ENCODE data around the gene FES. TPM values are rescaled to one million over a fixed set of nuclear protein-coding genes. Genes with fewer than 3 reads are reported as not detected.
A peak's percentile ranks its signal among the peaks of the same experiment; 100 is the strongest.
"Not testable (repeated sequence)": the region's sequence is repeated elsewhere in the genome, so short reads cannot be mapped to it uniquely, and the experiment has no call there.

FES gene
- total RNA-seq, 1 donor from 2014 or later, result 15.1 TPM

- no peaks in the 10 kb centered on the region for H3K36me3 ChIP-seq (ENCODE audit: control insufficient read depth, insufficient read depth, low read length)
- H3K4me3 ChIP-seq (ENCODE audit: low read depth, low read length), result no peak overlapping the region
- TF ChIP-seq, protein P1, sequence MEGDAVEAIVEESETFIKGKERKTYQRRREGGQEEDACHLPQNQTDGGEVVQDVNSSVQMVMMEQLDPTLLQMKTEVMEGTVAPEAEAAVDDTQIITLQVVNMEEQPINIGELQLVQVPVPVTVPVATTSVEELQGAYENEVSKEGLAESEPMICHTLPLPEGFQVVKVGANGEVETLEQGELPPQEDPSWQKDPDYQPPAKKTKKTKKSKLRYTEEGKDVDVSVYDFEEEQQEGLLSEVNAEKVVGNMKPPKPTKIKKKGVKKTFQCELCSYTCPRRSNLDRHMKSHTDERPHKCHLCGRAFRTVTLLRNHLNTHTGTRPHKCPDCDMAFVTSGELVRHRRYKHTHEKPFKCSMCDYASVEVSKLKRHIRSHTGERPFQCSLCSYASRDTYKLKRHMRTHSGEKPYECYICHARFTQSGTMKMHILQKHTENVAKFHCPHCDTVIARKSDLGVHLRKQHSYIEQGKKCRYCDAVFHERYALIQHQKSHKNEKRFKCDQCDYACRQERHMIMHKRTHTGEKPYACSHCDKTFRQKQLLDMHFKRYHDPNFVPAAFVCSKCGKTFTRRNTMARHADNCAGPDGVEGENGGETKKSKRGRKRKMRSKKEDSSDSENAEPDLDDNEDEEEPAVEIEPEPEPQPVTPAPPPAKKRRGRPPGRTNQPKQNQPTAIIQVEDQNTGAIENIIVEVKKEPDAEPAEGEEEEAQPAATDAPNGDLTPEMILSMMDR (IDR thresholded peaks at IDR 0.05; ENCODE audit: insufficient read depth, low read length, poor library complexity, severe bottlenecking), result no peak
- no peaks in the 10 kb centered on the region for H3K27me3 ChIP-seq (ENCODE audit: control insufficient read depth, insufficient read depth, low read length)
- DNase-seq (ENCODE audit: low read depth), result no peak
These were observed 8.3 kb downstream of the FES start for GRCh38 chr15:90892498-90893174.

DNA sequence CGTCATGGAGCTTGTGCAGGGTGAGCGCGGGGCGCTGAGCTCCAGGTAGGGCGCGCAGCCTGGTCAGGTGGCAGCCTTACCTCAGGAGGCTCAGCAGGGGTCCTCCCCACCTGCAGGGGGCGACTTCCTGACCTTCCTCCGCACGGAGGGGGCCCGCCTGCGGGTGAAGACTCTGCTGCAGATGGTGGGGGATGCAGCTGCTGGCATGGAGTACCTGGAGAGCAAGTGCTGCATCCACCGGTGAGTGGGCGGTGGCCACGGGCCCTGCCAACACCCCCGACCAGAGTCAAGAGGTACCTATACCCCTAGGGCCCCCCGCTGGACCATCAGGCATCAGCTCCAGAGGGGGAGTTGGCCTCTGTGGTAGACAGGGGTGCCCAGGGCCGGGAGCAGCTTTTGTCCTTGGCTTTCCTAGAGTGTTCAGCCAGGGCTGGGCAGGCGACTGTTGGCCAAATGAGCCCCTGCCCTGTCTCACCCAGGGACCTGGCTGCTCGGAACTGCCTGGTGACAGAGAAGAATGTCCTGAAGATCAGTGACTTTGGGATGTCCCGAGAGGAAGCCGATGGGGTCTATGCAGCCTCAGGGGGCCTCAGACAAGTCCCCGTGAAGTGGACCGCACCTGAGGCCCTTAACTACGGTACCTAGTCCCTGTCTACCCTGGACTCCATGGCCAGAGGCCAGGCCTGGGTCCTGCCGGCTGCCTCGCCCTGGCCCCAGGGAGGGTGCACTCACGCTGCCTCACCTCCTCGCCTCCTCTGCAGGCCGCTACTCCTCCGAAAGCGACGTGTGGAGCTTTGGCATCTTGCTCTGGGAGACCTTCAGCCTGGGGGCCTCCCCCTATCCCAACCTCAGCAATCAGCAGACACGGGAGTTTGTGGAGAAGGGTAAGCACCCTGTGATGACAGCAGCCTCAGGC is 9.1 kb downstream of the FES start:
- Histone ChIP-seq H3K4me3 (ENCODE audit: low read depth, low read length) (no peak overlapping the region), H3K27me3 (ENCODE audit: control insufficient read depth, insufficient read depth, low read length) (no peaks in the 10 kb centered on the region), H3K36me3 (ENCODE audit: control insufficient read depth, insufficient read depth, low read length) (no peaks in the 10 kb centered on the region)
- no peak for DNase-seq (ENCODE audit: low read depth)
- TF ChIP-seq, protein P1 (IDR thresholded peaks at IDR 0.05; ENCODE audit: insufficient read depth, low read length, poor library complexity, severe bottlenecking), result peak; percentile 18

DNA sequence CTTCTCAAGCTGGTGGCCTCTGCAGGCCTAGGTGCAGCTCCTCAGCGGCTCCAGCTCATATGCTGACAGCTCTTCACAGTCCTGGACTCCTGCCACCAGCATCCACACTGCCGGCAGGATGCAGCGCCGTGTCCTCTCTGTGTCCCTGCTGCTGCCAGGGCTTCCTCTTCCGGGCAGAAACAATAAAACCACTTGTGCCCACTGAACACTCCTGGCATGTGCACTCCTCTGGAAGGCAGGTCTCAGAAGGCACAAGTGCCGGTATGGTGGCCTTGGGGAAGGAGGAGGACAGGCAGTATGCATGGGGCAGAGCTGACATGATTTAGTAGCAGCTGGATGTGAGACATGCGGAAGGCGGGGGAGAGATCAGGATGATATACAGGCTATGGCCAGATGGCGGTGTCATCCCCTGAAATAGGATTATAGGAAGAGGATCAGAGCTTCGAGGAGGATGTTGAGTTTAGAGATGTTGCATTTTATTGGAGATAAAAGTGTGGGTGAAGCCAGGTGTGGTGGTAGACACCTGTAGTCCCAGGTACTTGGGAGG is 11.3 kb downstream of the FES start:
- Histone ChIP-seq H3K27me3 (ENCODE audit: control insufficient read depth, insufficient read depth, low read length) (no peaks in the 10 kb centered on the region), H3K36me3 (ENCODE audit: control insufficient read depth, insufficient read depth, low read length) (no peaks in the 10 kb centered on the region), H3K4me3 (ENCODE audit: low read depth, low read length) (no peak overlapping the region)
- no peak for DNase-seq (ENCODE audit: low read depth)
- TF ChIP-seq, protein P1 (IDR thresholded peaks at IDR 0.05; ENCODE audit: insufficient read depth, low read length, poor library complexity, severe bottlenecking), result no peak

- H3K36me3 ChIP-seq (ENCODE audit: control insufficient read depth, insufficient read depth, low read length); DNase-seq (ENCODE audit: low read depth); H3K4me3 ChIP-seq (ENCODE audit: low read depth, low read length); H3K27me3 ChIP-seq (ENCODE audit: control insufficient read depth, insufficient read depth, low read length): not testable (repeated sequence)
These were observed 12.9 kb downstream of the FES start for GRCh38 chr15:90897131-90897655.

DNA sequence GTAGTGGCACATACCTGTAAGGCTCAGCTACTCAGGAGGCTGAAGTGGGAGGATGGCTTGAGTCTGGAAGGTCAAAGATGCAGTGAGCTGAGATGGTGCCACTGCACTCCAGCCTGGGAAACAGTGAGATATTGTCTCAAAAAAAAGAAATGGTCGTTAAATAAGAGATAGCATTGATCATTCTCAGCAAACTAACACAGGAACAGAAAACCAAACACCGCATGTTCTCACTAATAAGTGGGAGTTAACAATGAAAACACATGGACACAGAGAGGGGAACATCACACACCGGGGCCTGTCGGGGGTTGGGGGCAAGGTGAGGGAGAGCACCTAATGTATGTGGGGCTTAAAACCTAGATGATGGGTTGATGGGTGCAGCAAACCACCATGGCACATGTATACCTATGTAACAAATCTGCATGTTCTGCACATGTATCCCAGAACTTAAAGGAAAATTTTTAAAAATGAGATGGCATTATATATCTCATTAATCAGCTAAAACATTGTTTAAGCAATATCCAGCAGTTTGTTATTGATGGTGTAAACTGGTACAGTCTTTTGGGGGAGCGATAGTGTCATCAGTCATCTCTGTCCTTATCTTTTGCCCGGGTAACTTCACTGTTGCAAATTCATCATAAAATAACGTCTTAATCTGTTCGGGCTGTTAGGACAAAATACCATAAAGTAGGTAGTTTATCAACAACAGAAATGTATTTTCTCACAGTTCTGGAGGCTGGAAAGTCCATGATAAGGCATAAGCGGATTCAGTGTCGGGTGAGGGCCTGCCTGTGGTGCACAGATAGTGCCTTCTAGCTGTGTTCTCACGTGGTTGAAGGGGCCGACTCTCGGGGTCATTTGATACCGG is 17.1 kb downstream of the FES start:
- TF ChIP-seq, protein P1 (IDR thresholded peaks at IDR 0.05; ENCODE audit: insufficient read depth, low read length, poor library complexity, severe bottlenecking), result no peak
- H3K4me3 ChIP-seq (ENCODE audit: low read depth, low read length), result no peak overlapping the region
- H3K36me3 ChIP-seq (ENCODE audit: control insufficient read depth, insufficient read depth, low read length), result peaks cover 5% of the 10 kb centered on the region
- no peaks in the 10 kb centered on the region for H3K27me3 ChIP-seq (ENCODE audit: control insufficient read depth, insufficient read depth, low read length)
- no peak for DNase-seq (ENCODE audit: low read depth)
